B cell (primary cell): ENCODE results near the gene DLG2. TPM values are rescaled to one million over a fixed set of nuclear protein-coding genes. Genes with fewer than 3 reads are reported as not detected.

Experiments used
- ATAC-seq: fragments of 200-7000 bp; cut with Tn5 transposase; one replicate; pipeline ENCODE4 v1.10.0; 2021; ENCODE audit warnings: low read depth, mild to moderate bottlenecking, moderate number of reproducible peaks, moderate library complexity
- CTCF ChIA-PET: fragments of 350-600 bp; sonication (Branson Sonifier 250); formaldehyde crosslinking; loops from one replicate; lab custom pipeline; 2021; ENCODE audit warnings: antibody characterized with exemption, inconsistent platforms; lab: Charles Lee
- POLR2A ChIA-PET: fragments of 350-600 bp; sonication (Branson Sonifier 250); formaldehyde crosslinking; loops from one replicate; lab custom pipeline; 2021; ENCODE audit warnings: antibody characterized with exemption; lab: Charles Lee
- DNase-seq: peaks from one replicate; pipeline ENCODE4 v3.0.0; 2013
- H2AFZ ChIP-seq: 2 replicates; pipeline ENCODE4 v1.6.1; 2012; ENCODE audit warnings: mild to moderate bottlenecking, low read depth, low read length; ENCODE audit not compliant: insufficient read depth, poor library complexity, severe bottlenecking
- H3K27ac ChIP-seq, 2 donors: 1 replicate in 1 of 2; 2 replicates in 1 of 2; pipeline ENCODE4 v1.5.1; 2012 to 2013; ENCODE audit warnings: low read length in 2 of 2, mild to moderate bottlenecking in 2 of 2, moderate library complexity in 1 of 2
- H3K27me3 ChIP-seq, 4 experiments: fragments of 200-600 bp in 1 of 4; sonication (generic) in 1 of 4; replicated peaks in 1 of 4; 1 replicate in 2 of 4; 2 replicates in 2 of 4; pipeline versions ENCODE4 v1.6.1 to v1.7.0; 2013 to 2016; ENCODE audit warnings: low read length in 3 of 4, mild to moderate bottlenecking in 2 of 4, mixed read lengths in 1 of 4, moderate library complexity in 1 of 4; ENCODE audit not compliant: insufficient read depth in 4 of 4, control insufficient read depth in 3 of 4; ENCODE audit errors: control extremely low read depth in 1 of 4
- H3K36me3 ChIP-seq, 2 experiments: replicated peaks in 1 of 2; 1 replicate in 1 of 2; 2 replicates in 1 of 2; pipeline versions ENCODE4 v1.6.1 to v1.7.1; 2013; ENCODE audit warnings: low read length in 1 of 2; ENCODE audit not compliant: insufficient read depth in 2 of 2, control insufficient read depth in 1 of 2; ENCODE audit errors: control extremely low read depth in 1 of 2, extremely low read depth in 1 of 2
- H3K4me1 ChIP-seq, 2 donors: fragments of 200-600 bp in 1 of 2; sonication (generic) in 1 of 2; 1 replicate in 1 of 2; 2 replicates in 1 of 2; pipeline versions ENCODE4 v1.5.1 to v1.6.1; 2013 to 2017; ENCODE audit warnings: low read length in 2 of 2; ENCODE audit not compliant: control insufficient read depth in 2 of 2, insufficient read depth in 2 of 2
- H3K4me2 ChIP-seq: replicated peaks from 2 replicates; pipeline ENCODE3; 2012; ENCODE audit warnings: mild to moderate bottlenecking, low read depth, low read length; ENCODE audit not compliant: poor library complexity, severe bottlenecking
- H3K4me3 ChIP-seq, 5 experiments: fragments of 200-600 bp in 1 of 5; sonication (generic) in 1 of 5; 1 replicate in 3 of 5; 2 replicates in 2 of 5; pipeline versions ENCODE4 v1.5.1 to v1.7.0; 2011 to 2016; ENCODE audit warnings: low read length in 4 of 5, mild to moderate bottlenecking in 4 of 5, low read depth in 2 of 5, control low read depth in 1 of 5, moderate library complexity in 1 of 5; ENCODE audit not compliant: insufficient read depth in 1 of 5; ENCODE audit errors: control extremely low read depth in 1 of 5, extremely low read depth in 1 of 5
- H3K79me2 ChIP-seq: fragments of 200-600 bp; sonication (generic); one replicate; pipeline ENCODE4 v1.6.0; 2016; ENCODE audit warnings: low read length; ENCODE audit not compliant: control insufficient read depth, insufficient read depth
- H3K9ac ChIP-seq: fragments of 200-600 bp; sonication (generic); 2 replicates; pipeline ENCODE4 v1.6.1; 2017; ENCODE audit warnings: mild to moderate bottlenecking, low read length, moderate library complexity
- H3K9me3 ChIP-seq, 3 donors: one replicate each; pipeline versions ENCODE4 v1.6.1 to v1.7.1; 2013; ENCODE audit warnings: low read length in 2 of 3; ENCODE audit not compliant: control insufficient read depth in 2 of 3, insufficient read depth in 1 of 3; ENCODE audit errors: control extremely low read depth in 1 of 3
- H4K20me1 ChIP-seq: 2 replicates; pipeline ENCODE4 v1.6.0; 2012; ENCODE audit warnings: mild to moderate bottlenecking, low read length; ENCODE audit not compliant: insufficient read depth, control insufficient read depth, poor library complexity, severe bottlenecking
- H3K27ac Mint-ChIP-seq: one replicate; pipeline ENCODE4 v1.8.0; 2021; ENCODE audit warnings: mixed read lengths
- H3K27me3 Mint-ChIP-seq: one replicate; pipeline ENCODE4 v1.8.0; 2021; ENCODE audit warnings: mixed read lengths
- H3K4me1 Mint-ChIP-seq: one replicate; pipeline ENCODE4 v1.8.0; 2021; ENCODE audit warnings: mixed read lengths
- H3K4me3 Mint-ChIP-seq: one replicate; pipeline ENCODE4 v1.8.0; 2021; ENCODE audit warnings: mixed read lengths
- H3K9me3 Mint-ChIP-seq: one replicate; pipeline ENCODE4 v1.8.0; 2022; ENCODE audit warnings: mixed read lengths; ENCODE audit not compliant: insufficient read depth
- EZH2 ChIP-seq: IDR thresholded peaks from 2 replicates; pipeline ENCODE4 v1.6.1; 2012; ENCODE audit warnings: borderline replicate concordance, low read depth, mild to moderate bottlenecking, moderate library complexity, low read length; ENCODE audit not compliant: insufficient read depth, poor library complexity, severe bottlenecking
- WGBS: methylation state at CpG from one replicate; pipeline ENCODE4 v1.1.5; 2013; ENCODE audit warnings: missing lambda C conversion rate; ENCODE audit not compliant: insufficient coverage; 5-methylcytosine and 5-hydroxymethylcytosine counted together
- intact Hi-C: fragments of 100-400 bp; cut with micrococcal nuclease; formaldehyde crosslinking; loops from one replicate; pipeline ENCODE4 v1.10.0; 2022
- polyA plus RNA-seq: library from polyadenylated mRNA; depleted of rRNA; stranded (reverse); fragments of >200 nt; gene quantifications from 2 replicates; pipeline ENCODE4 v1.2.3, GENCODE V29; 2012
- total RNA-seq, 2 donors: library from RNA; stranded (reverse); fragments of 120-200 nt in 1 of 2; gene quantifications; 1 replicate in 1 of 2; 2 replicates in 1 of 2; pipeline versions ENCODE4 v1.2.3 to v1.2.4, GENCODE V29; 2013 to 2022
- TF ChIP-seq, protein P1 (sequence below): fragments of 200-600 bp; IDR thresholded peaks from one replicate; pipeline ENCODE4 v1.8.0; 2022; ENCODE audit warnings: antibody characterized with exemption, mild to moderate bottlenecking

Gene DLG2
- total and polyA plus RNA-seq, 2 donors (not counting 1 experiment from before 2014, with no cell fraction given), result 0.54 to 5.4 TPM

DNA sequence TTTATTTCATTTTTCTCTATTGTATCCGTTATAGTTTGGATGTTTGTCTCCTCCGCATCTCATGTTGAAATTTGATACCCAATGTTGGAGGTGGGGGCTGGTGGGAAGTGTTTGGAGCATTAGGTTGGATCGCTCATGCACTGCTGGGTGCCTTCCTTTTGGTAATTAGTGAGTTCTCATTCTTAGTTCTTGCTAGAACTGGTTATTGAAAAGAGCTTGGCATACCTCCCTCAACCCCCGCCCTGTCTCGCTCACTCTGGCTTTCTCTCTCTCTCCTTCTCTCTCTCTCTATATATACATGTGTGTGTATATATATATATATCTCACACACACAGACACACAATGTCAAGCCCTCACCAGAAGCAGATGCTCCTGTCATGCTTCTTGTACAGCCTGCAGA lies 978.7 kb downstream of the DLG2 start:
- no peaks in the 10 kb centered on the region for H4K20me1 ChIP-seq
- WGBS, result 100% methylated on average over 2 of the region's 5 CpGs
- POLR2A ChIA-PET, result no interaction called here
- Mint-ChIP-seq H3K9me3 (peaks cover 2% of the 10 kb centered on the region), H3K27me3 (no peaks in the 10 kb centered on the region), H3K4me1 (no peaks in the 10 kb centered on the region), H3K4me3 (no peak overlapping the region), H3K27ac (no peak overlapping the region)
- no peak overlapping the region for H3K4me2 ChIP-seq
- intact Hi-C loops, result no loop called here
- no peaks in the 10 kb centered on the region for H3K36me3 ChIP-seq
- no peaks in the 10 kb centered on the region for H3K79me2 ChIP-seq
- H3K9me3 ChIP-seq, result no peaks in the 10 kb centered on the region
- no peaks in the 10 kb centered on the region for H3K27me3 ChIP-seq
- H3K9ac ChIP-seq, result no peak overlapping the region
- TF ChIP-seq, protein P1, sequence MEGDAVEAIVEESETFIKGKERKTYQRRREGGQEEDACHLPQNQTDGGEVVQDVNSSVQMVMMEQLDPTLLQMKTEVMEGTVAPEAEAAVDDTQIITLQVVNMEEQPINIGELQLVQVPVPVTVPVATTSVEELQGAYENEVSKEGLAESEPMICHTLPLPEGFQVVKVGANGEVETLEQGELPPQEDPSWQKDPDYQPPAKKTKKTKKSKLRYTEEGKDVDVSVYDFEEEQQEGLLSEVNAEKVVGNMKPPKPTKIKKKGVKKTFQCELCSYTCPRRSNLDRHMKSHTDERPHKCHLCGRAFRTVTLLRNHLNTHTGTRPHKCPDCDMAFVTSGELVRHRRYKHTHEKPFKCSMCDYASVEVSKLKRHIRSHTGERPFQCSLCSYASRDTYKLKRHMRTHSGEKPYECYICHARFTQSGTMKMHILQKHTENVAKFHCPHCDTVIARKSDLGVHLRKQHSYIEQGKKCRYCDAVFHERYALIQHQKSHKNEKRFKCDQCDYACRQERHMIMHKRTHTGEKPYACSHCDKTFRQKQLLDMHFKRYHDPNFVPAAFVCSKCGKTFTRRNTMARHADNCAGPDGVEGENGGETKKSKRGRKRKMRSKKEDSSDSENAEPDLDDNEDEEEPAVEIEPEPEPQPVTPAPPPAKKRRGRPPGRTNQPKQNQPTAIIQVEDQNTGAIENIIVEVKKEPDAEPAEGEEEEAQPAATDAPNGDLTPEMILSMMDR, result no peak
- TF ChIP-seq EZH2, result no peak
- H3K27ac ChIP-seq, result no peak overlapping the region
- CTCF ChIA-PET, result no interaction called here
- H3K4me3 ChIP-seq, result no peak overlapping the region
- DNase-seq, result no peak
- no peak for ATAC-seq
- H2AFZ ChIP-seq, result no peak overlapping the region
- H3K4me1 ChIP-seq, result no peaks in the 10 kb centered on the region

- no peak overlapping the region for H3K4me3 Mint-ChIP-seq
Measured at GRCh38 chr11:84645988-84646694, 981.0 kb downstream of the DLG2 start.

More at GRCh38 chr11:84645988-84646694, 981.0 kb downstream of the DLG2 start:
- Mint-ChIP-seq H3K27ac (no peak overlapping the region), H3K9me3 (peaks cover 2% of the 10 kb centered on the region), H3K4me1 (no peaks in the 10 kb centered on the region), H3K27me3 (no peaks in the 10 kb centered on the region)
- Histone ChIP-seq H3K9me3 (no peaks in the 10 kb centered on the region), H3K27ac (no peak overlapping the region), H3K9ac (no peak overlapping the region), H3K79me2 (no peaks in the 10 kb centered on the region), H3K4me3 (no peak overlapping the region), H3K27me3 (no peaks in the 10 kb centered on the region), H4K20me1 (no peaks in the 10 kb centered on the region), H3K4me1 (no peaks in the 10 kb centered on the region), H3K36me3 (no peaks in the 10 kb centered on the region), H3K4me2 (no peak overlapping the region), H2AFZ (no peak overlapping the region)
- ATAC-seq (no peak), DNase-seq (no peak)
- intact Hi-C loops, result no loop called here
- WGBS, result 100% methylated on average over 1 of the region's 5 CpGs
- ChIA-PET CTCF (no interaction called here), POLR2A (no interaction called here)
- TF ChIP-seq, protein P1, result no peak
- TF ChIP-seq EZH2, result no peak
